NCI-H524 (cell line): ENCODE data around the gene ATF5.
A peak's percentile ranks its signal among the peaks of the same experiment; 100 is the strongest.

ENCODE experiments used
- DNase-seq, 2 experiments: peaks; one replicate each; lab custom pipeline; 2025; lab: John Stamatoyannopoulos, UW

ATF5 gene

DNA sequence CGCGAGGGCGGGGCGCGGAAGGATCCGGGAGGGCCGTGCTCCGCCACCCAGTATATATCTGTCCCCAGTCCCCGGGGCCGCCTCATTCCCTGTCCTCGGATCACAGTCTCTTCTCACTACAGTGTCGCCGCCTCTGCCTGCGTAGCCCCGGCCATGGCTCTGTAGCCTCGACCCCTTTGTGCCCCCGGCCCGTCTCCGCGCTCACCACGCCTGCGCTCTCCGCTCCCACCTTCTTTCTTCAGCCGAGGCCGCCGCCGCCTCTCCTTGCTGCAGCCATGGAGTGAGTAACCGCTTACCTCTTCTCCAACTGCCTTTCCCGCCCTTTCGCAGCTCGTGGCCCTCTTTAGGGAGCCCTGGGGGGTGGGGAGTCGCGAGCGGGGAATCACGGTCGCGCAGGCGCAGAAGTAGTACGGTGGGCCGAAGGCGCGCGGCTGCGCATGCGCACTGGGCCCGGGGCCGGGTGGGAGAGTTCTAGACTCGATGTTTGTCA lies at the start of gene ATF5, which contains the start of gene NUP62:
ATF5 (plus strand) TSS at position 85 of the 490 bp plus-strand sequence. CDS start 1,646 bp downstream, outside the sequence.
NUP62 (minus strand) TSS at position 384 of the 490 bp plus-strand sequence. CDS start 19,697 bp downstream, outside the sequence.
- DNase-seq: peak; percentile 92 to 93

DNA sequence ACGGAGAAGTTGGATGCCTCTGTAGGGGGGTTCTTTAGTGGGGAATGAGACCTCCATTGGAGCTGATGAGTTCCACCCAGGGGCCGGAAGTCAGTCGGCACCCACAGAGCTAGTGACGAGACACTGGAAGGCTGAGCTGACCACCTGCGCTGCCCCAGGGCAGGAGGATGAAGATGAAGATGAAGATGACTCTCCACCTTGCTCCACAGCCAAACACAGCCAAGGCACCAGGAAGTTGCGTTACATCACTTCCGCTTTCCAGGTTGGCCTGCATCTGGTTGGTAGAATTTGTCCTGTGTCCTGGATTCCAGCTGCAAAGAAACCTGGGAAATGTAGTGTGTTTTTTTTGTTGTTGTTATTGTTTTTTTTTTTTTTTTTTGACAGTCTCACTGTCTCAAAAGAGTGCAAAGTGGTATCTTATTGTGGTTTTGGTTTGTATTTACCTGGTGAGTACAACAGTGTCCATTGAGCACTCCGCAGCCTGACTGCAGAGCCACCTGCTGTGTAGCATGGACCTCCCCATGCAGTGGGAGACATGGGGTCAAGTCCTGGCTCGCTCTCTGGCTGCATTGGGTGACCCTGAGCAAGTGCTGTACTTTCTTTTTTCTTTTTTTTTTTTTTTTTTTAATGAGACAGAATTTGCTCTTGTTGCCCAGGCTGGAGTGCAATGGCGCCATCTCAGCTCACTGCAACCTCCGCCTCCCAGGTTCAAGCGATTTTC lies 49.6 kb upstream of the ATF5 start:
- DNase-seq: no peak

- DNase-seq: no peak
Observed at GRCh38 chr19:49880162-49880869, 48.7 kb upstream of the ATF5 start.

DNA sequence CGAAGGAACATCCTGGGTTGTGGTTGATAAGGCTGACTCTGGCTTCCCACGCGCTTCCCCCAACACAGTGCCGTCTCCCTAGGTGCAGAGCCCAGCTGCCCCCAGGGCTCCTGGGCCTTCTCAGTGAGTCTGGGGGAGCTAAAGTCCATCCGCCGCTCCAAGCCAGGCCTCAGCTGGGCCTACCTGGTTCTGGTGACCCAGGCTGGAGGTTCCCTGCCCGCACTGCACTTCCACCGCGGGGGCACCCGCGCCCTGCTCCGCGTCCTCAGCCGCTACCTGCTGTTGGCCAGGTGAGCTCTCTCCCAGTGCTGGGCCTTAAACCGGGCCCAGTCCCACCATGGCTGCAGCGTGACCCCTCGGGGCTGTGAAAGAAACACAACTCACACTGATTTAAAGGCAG lies 47.8 kb upstream of the ATF5 start:
- no peak for DNase-seq

DNA sequence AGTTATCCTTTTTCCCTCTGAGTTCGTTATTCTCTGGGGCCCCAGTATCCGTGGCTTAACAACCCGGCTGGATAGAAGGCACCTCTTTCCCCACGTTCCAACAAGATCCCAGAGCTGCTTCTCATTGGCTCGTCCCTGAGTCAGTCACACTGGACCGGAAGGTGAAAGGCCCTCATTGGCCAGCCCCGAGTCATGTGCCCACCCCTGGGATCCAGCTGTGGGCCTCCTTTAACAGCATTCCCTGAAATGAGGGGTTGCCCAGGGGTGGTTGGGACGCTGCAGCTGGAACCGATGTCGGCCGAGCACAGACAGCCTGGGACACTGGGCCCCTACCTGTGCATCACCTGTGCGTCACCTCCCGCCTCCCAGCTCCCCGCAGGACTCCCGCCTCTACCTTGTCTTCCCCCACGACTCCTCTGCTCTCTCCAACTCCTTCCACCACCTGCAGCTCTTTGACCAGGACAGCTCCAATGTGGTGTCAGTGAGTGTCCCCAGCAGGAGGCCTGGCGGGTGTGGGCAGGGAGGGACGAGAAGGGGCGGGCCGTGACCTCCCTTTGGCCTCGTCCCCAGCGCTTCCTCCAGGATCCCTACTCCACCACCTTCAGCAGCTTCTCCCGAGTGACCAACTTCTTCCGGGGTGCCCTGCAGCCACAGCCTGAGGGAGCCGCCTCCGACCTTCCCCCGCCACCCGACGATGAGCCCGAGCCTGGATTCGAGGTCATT lies 47.2 kb upstream of the ATF5 start:
- no peak for DNase-seq

GRCh38 chr19:49882643-49883042 lies 46.4 kb upstream of the ATF5 start:
- DNase-seq: no peak

- DNase-seq: no peak
Observed at GRCh38 chr19:49883094-49883493, 45.9 kb upstream of the ATF5 start.

DNA sequence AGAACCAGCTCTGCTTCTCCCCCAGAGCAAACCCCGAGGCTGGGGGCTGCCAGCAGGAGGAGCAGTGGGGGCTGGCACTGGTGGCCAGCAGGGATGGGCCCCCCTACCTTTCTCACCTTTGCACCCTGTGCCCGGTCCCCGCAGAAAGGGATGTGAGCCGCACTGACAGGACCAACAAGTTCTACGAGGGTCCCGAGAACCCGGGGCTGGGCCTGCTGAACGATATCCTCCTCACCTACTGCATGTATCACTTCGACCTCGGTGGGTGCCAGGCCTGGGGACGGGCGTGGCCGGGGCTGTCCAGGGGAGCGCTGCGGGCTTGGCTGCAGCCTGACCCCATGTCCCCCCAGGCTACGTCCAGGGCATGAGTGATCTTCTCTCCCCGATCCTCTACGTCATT lies 44.9 kb upstream of the ATF5 start:
- no peak for DNase-seq

GRCh38 chr19:49884760-49885159 lies 44.2 kb upstream of the ATF5 start:
- no peak for DNase-seq

GRCh38 chr19:49887037-49887664 lies 41.9 kb upstream of the ATF5 start:
- no peak for DNase-seq

DNA sequence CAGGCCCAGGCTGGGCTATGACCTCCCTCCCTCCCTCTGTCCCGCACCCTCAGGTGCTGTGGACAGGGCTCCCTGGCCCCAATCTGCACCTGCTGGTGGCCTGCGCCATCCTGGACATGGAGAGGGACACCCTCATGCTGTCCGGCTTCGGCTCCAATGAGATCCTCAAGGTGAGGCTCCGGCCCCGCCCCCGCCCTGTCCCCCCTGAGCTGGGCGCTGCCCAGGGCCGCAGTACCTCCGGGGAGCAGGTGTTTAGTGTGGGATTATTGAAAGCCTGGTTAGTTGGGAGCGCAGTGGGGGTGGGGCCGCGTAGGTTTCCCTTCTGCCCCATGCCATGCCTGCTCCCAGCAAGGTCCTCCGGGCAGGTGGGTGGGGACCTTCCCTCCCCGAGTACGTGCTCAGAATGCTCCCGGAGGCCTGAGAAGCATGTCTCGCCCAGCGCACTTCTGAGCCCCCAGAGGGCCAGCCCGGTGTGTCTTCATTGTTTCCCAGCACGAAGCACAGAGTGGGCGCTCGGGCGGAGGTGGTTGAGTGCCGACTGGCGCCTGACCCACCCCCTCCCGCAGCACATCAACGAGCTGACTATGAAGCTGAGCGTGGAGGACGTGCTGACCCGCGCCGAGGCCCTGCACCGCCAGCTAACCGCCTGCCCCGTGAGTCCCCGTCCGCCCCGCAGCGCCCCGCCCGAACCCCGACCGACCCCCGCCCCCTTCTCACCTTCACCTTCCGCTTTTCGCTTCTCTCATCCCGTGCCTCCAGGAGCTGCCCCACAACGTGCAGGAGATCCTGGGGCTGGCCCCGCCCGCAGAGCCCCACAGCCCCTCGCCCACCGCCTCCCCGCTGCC lies 41.1 kb upstream of the ATF5 start:
- no peak for DNase-seq

GRCh38 chr19:49888510-49888824 lies 40.5 kb upstream of the ATF5 start:
- no peak for DNase-seq

DNA sequence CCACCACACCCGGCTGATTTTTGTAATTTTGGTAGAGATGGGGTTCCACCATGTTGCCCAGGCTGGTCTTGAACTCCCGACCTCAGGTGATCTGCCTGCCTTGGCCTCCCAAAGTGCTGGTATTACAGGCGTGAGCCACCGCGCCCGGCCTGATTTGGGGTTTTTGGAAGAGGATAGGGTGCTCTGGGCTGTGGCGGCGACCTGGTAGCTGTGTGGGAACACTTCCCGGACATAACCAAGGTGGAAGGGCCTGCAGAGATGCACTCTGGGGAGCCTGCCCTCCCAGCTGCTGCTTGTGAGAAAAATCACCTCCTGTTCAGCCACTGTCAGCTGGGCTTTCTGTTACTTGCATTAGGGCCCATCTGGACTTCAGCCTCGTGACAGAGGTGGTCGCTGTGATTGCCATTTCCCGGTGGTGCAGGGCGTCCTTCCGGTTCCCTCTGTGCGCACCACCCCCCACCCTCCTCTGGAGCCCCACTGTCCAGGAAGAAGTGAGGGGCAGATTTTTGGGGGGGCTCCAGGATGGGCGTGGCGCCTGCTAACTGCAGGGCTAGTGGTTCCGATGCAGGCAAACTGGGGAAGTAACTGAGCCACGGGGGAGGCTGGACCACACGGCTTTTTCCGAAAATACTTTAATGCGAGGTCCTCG lies 39.8 kb upstream of the ATF5 start:
- peak in 1 of 2 experiments; percentile 49 for DNase-seq

GRCh38 chr19:49889687-49890348 lies 39.2 kb upstream of the ATF5 start:
- peak; percentile 25 to 78 for DNase-seq

- peak in 1 of 2 experiments; percentile 57 for DNase-seq
Observed at GRCh38 chr19:49890349-49891311, 38.4 kb upstream of the ATF5 start.

DNA sequence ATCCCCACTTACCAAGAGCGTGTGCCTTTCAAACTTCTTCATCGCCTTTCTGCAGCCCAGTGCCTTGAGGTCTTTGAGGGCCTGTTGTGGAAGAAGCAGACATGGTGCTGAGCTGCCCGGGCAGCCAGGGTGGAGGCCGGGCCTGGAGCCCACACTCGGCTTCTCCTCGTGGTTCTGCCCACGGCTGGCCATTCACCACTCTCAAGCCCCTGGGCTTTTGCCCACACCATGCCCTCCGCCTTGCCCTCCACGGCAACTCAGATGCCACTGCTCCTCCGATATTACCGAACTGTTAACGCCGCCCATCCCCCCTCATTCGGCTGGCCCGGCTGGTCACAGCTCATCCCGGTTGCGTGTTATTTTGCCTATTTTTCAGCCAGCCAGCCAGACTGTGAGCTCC lies 37.6 kb upstream of the ATF5 start:
- DNase-seq: no peak

- DNase-seq: no peak
Observed at GRCh38 chr19:49892716-49893115, 36.3 kb upstream of the ATF5 start.

GRCh38 chr19:49894011-49894664 lies 34.9 kb upstream of the ATF5 start:
- DNase-seq: no peak
